PC-3 (cell line): ENCODE data around the gene HOXB7. TPM values are rescaled to one million over a fixed set of nuclear protein-coding genes. Genes with fewer than 3 reads are reported as not detected.

Source experiments
- ATAC-seq: fragments of 200-7000 bp; cut with Tn5 transposase; 2 replicates; pipeline ENCODE4 v1.9.1; 2020; ENCODE audit warnings: mild to moderate bottlenecking, moderate library complexity
- BruUV-seq: library from RNA; stranded (reverse); fragments of 400-500 nt; replicated peaks from 2 replicates; lab custom pipeline; 2021; lab: Mats Ljungman, UMichigan
- CTCF ChIA-PET: fragments of 300-600 bp; sonication (Branson Sonifier 250); formaldehyde crosslinking; loops from one replicate; lab custom pipeline; 2022; ENCODE audit warnings: antibody characterized with exemption; lab: Charles Lee
- POLR2A ChIA-PET: fragments of 300-600 bp; sonication (Branson Sonifier 250); formaldehyde crosslinking; loops from one replicate; lab custom pipeline; 2022; ENCODE audit warnings: antibody characterized with exemption; ENCODE audit not compliant: unreplicated experiment; lab: Charles Lee
- DNase-seq: peaks from one replicate; pipeline ENCODE4 v3.0.0-alpha.2; 2015
- H2AFZ ChIP-seq: fragments of 300-600 bp; sonication (generic); 2 replicates; pipeline ENCODE4 v1.6.0; 2016; ENCODE audit warnings: antibody characterized with exemption, low read length
- H3F3A ChIP-seq: fragments of 300-600 bp; sonication (generic); one replicate; pipeline ENCODE4 v1.6.0; 2017; ENCODE audit warnings: antibody characterized with exemption, low read length, control low read depth, mild to moderate bottlenecking; ENCODE audit not compliant: unreplicated experiment
- H3K27ac ChIP-seq: fragments of 300-600 bp; sonication (generic); 2 replicates; pipeline ENCODE4 v1.5.1; 2016; ENCODE audit warnings: mild to moderate bottlenecking, low read length
- H3K27me3 ChIP-seq: fragments of 300-600 bp; sonication (generic); 2 replicates; pipeline ENCODE4 v1.6.1; 2016; ENCODE audit warnings: low read length, mixed read lengths
- H3K36me3 ChIP-seq: fragments of 300-600 bp; sonication (generic); 2 replicates; pipeline ENCODE4 v1.6.1; 2016; ENCODE audit warnings: low read depth, mixed run types, low read length, mixed read lengths
- H3K4me1 ChIP-seq: fragments of 300-600 bp; sonication (generic); 2 replicates; pipeline ENCODE4 v1.5.1; 2016; ENCODE audit warnings: low read length; ENCODE audit not compliant: insufficient read depth
- H3K4me2 ChIP-seq: fragments of 300-600 bp; sonication (generic); 2 replicates; pipeline ENCODE4 v1.6.0; 2016; ENCODE audit warnings: low read length
- H3K4me3 ChIP-seq: fragments of 300-600 bp; sonication (generic); 2 replicates; pipeline ENCODE4 v1.5.1; 2016; ENCODE audit warnings: mild to moderate bottlenecking, low read length, mixed read lengths
- H3K79me2 ChIP-seq: fragments of 300-600 bp; sonication (generic); 2 replicates; pipeline ENCODE4 v1.6.1; 2017; ENCODE audit warnings: low read length, mixed read lengths
- H3K9ac ChIP-seq: fragments of 300-600 bp; sonication (generic); 2 replicates; pipeline ENCODE4 v1.6.0; 2016; ENCODE audit warnings: mild to moderate bottlenecking, low read length
- H3K9me2 ChIP-seq: fragments of 300-600 bp; sonication (generic); replicated peaks from 2 replicates; pipeline ENCODE4 v1.6.1; 2016; ENCODE audit warnings: mixed run types, low read length, mixed read lengths
- H3K9me3 ChIP-seq: fragments of 300-600 bp; sonication (generic); 2 replicates; pipeline ENCODE4 v1.6.1; 2016; ENCODE audit warnings: low read length, mixed read lengths
- H4K20me1 ChIP-seq: fragments of 300-600 bp; sonication (generic); 2 replicates; pipeline ENCODE4 v1.6.1; 2016; ENCODE audit warnings: low read length, mixed read lengths
- EZH2 ChIP-seq: fragments of 300-600 bp; sonication (generic); IDR thresholded peaks from one replicate; pipeline ENCODE4 v1.6.1; 2017; ENCODE audit warnings: antibody characterized with exemption, mild to moderate bottlenecking, low read length; ENCODE audit not compliant: unreplicated experiment
- EZH2phosphoT487 ChIP-seq: fragments of 300-600 bp; sonication (generic); IDR thresholded peaks from 2 replicates; pipeline ENCODE4 v1.6.1; 2018; ENCODE audit warnings: mild to moderate bottlenecking, antibody characterized with exemption, low read length, borderline replicate concordance
- intact Hi-C: fragments of 100-400 bp; cut with micrococcal nuclease; formaldehyde crosslinking; loops from 2 replicates; pipeline ENCODE4 v1.9.0; 2023
- total RNA-seq: library from RNA; depleted of rRNA; stranded (reverse); fragments of >200 nt; gene quantifications from 2 replicates; pipeline ENCODE4 v1.2.3, GENCODE V29; 2014
- TF ChIP-seq, protein P1 (sequence below): fragments of 300-600 bp; sonication (generic); conservative IDR thresholded peaks from 2 replicates; pipeline ENCODE4 v1.5.1; 2017; ENCODE audit warnings: antibody characterized with exemption, low read depth, mild to moderate bottlenecking, low read length

The HOXB7 gene
- total RNA-seq, 1 experiment from 2014 or later: not detected

DNA sequence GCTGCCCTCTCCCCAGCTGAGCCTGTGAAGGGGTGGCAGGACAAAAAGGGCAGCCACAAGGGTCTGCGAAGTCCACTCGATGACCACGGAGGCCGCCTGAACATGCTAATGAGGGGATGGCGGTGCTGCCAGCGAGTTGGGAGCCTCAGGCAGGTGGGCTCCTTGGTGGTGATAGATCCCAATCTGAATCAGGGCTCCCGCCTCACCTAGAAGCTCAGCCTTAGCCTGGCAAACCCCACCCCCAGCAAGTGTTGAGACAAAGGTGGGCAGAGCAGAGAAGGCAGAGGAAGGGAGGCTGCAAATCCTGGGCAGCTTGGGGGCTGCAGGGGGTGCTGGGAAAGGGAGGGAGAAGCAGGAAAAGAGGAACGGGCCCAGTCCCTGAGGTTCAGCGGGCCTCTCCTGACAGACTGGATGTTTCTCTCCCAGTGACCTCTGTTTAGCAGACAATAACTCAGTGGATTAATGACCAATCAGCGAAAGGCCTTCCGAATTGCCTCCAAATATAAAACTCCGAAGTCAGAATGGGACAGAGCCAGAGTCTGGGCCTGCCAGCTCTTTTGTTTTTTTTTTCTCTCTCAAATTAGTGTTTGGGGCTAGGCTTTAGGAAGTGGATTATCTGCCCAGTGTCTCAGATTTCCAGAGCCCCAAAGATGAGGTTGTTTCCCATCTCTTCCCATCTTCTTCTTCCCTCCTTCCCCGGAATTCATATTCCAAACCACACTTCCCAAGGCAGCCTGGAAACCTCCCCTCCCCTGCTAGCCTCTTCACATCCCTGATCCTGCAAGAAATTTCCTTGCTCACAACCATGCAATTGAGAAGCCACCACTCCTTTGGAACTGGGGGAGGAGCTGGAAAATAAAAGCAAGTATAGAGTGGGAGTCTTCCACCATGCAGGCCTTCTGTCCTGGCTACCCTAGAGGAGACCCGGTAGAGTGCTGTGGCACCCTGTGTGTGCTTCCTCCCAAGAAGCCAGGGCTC is 50.7 kb downstream of the HOXB7 start:
- POLR2A ChIA-PET: no interaction called here

GRCh38 chr17:48559122-48559839 is 51.5 kb downstream of the HOXB7 start:
- Histone ChIP-seq H3K79me2 (no peaks in the 10 kb centered on the region; the same call in 1 of the 2 replicates), H3K4me1 (peaks cover 25% of the 10 kb centered on the region), H3K27ac (no peak overlapping the region), H2AFZ (no peak overlapping the region), H3K4me2 (no peak overlapping the region), H3K36me3 (no peaks in the 10 kb centered on the region), H3K9me3 (no peaks in the 10 kb centered on the region), H4K20me1 (no peaks in the 10 kb centered on the region), H3K9me2 (no peaks in the 10 kb centered on the region), H3F3A (no peaks in the 10 kb centered on the region), H3K9ac (no peak overlapping the region), H3K4me3 (no peak overlapping the region), H3K27me3 (no peaks in the 10 kb centered on the region)
- intact Hi-C loops: loop anchor here (5.0 kb wide), 1 partner anchor 62 kb away; no protein-coding TSS in a partner anchor
- TF ChIP-seq EZH2: no peak
- TF ChIP-seq, protein P1, sequence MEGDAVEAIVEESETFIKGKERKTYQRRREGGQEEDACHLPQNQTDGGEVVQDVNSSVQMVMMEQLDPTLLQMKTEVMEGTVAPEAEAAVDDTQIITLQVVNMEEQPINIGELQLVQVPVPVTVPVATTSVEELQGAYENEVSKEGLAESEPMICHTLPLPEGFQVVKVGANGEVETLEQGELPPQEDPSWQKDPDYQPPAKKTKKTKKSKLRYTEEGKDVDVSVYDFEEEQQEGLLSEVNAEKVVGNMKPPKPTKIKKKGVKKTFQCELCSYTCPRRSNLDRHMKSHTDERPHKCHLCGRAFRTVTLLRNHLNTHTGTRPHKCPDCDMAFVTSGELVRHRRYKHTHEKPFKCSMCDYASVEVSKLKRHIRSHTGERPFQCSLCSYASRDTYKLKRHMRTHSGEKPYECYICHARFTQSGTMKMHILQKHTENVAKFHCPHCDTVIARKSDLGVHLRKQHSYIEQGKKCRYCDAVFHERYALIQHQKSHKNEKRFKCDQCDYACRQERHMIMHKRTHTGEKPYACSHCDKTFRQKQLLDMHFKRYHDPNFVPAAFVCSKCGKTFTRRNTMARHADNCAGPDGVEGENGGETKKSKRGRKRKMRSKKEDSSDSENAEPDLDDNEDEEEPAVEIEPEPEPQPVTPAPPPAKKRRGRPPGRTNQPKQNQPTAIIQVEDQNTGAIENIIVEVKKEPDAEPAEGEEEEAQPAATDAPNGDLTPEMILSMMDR: no peak
- TF ChIP-seq EZH2phosphoT487: no peak
- no TSS peak for BruUV-seq
- ChIA-PET CTCF (no interaction called here), POLR2A (no interaction called here)
- ATAC-seq (no peak), DNase-seq (no peak)

More for the DNA sequence above, 50.7 kb downstream of the HOXB7 start:
- Histone ChIP-seq H3K4me1 (peaks cover 19% of the 10 kb centered on the region), H3F3A (no peaks in the 10 kb centered on the region), H3K79me2 (no peaks in the 10 kb centered on the region), H3K9me2 (no peaks in the 10 kb centered on the region), H3K4me3 (no peak overlapping the region), H3K9ac (no peak overlapping the region), H2AFZ (no peak overlapping the region), H3K9me3 (no peaks in the 10 kb centered on the region), H4K20me1 (no peaks in the 10 kb centered on the region), H3K27me3 (no peaks in the 10 kb centered on the region), H3K4me2 (no peak overlapping the region), H3K27ac (no peak overlapping the region), H3K36me3 (no peaks in the 10 kb centered on the region)
- TF ChIP-seq, protein P1: no peak
- TF ChIP-seq EZH2phosphoT487: no peak
- no peak for TF ChIP-seq EZH2
- intact Hi-C loops: loop anchor here (5.0 kb wide), 1 partner anchor 63 kb away; no protein-coding TSS in a partner anchor
- ATAC-seq (no peak), DNase-seq (no peak)
- no TSS peak for BruUV-seq
- CTCF ChIA-PET: no interaction called here
